Limb (tissue), 2 donors: ENCODE measurements around the gene TTC24.
"Not testable (repeated sequence)": the region's sequence is repeated elsewhere in the genome, so short reads cannot be mapped to it uniquely, and the experiment has no call there.

Experiments used
- DNase-seq, 2 donors: peaks; one replicate each; pipeline ENCODE4 v3.0.0-alpha.2; 2016; ENCODE audit errors: extremely low spot score in 2 of 2

The TTC24 gene

GRCh38 chr1:156607344-156607743 lies 27.8 kb downstream of the TTC24 start:
- not testable (repeated sequence) for DNase-seq

- DNase-seq = peak; percentile 53 to 79
These were observed 28.6 kb downstream of the TTC24 start for GRCh38 chr1:156608036-156608674.

GRCh38 chr1:156608981-156609380 lies 29.5 kb downstream of the TTC24 start:
- peak in 1 of 2 donors; percentile 48 for DNase-seq

- DNase-seq = not testable (repeated sequence)
These were observed 30.5 kb downstream of the TTC24 start for GRCh38 chr1:156610072-156610471.

GRCh38 chr1:156612666-156613065 lies 33.1 kb downstream of the TTC24 start:
- DNase-seq = no peak

- no peak for DNase-seq
These were observed 36.4 kb downstream of the TTC24 start for GRCh38 chr1:156615946-156616345.

- DNase-seq = no peak
These were observed 36.9 kb downstream of the TTC24 start for GRCh38 chr1:156616463-156616862.

GRCh38 chr1:156618853-156619581 lies 39.5 kb downstream of the TTC24 start, which contains the start of gene HAPLN2:
Gene HAPLN2 (plus strand): TSS chr1:156619415. CDS start chr1:156623491, 4,076 bp downstream.
- DNase-seq = no peak

- DNase-seq = no peak
These were observed 40.0 kb downstream of the TTC24 start for GRCh38 chr1:156619582-156619955.

- no peak for DNase-seq
These were observed 43.2 kb downstream of the TTC24 start for GRCh38 chr1:156622581-156623297.

- DNase-seq = peak in 1 of 2 donors; percentile 67
These were observed 44.7 kb downstream of the TTC24 start for GRCh38 chr1:156623946-156624813.

- DNase-seq = peak in 1 of 2 donors; percentile 50
These were observed 45.4 kb downstream of the TTC24 start for GRCh38 chr1:156624814-156625435.

GRCh38 chr1:156625436-156626078 lies 46.0 kb downstream of the TTC24 start:
- peak; percentile 27 to 84 for DNase-seq

- no peak for DNase-seq
These were observed 46.5 kb downstream of the TTC24 start for GRCh38 chr1:156626079-156626438.

GRCh38 chr1:156627313-156627880 lies 47.9 kb downstream of the TTC24 start:
- DNase-seq = no peak

- no peak for DNase-seq
These were observed 50.4 kb downstream of the TTC24 start for GRCh38 chr1:156629823-156630449.

- not testable (repeated sequence) for DNase-seq
These were observed 51.6 kb downstream of the TTC24 start for GRCh38 chr1:156631152-156631551.

- DNase-seq = no peak
These were observed 52.8 kb downstream of the TTC24 start for GRCh38 chr1:156632355-156632754.
